COLO668 (cell line): ENCODE measurements around the gene SPEM3.
"Not testable (repeated sequence)": the region's sequence is repeated elsewhere in the genome, so short reads cannot be mapped to it uniquely, and the experiment has no call there.

Experiments used
- DNase-seq: peaks from one replicate; lab custom pipeline; 2025; ENCODE audit not compliant: unreplicated experiment; lab: John Stamatoyannopoulos, UW

SPEM3 gene

DNA sequence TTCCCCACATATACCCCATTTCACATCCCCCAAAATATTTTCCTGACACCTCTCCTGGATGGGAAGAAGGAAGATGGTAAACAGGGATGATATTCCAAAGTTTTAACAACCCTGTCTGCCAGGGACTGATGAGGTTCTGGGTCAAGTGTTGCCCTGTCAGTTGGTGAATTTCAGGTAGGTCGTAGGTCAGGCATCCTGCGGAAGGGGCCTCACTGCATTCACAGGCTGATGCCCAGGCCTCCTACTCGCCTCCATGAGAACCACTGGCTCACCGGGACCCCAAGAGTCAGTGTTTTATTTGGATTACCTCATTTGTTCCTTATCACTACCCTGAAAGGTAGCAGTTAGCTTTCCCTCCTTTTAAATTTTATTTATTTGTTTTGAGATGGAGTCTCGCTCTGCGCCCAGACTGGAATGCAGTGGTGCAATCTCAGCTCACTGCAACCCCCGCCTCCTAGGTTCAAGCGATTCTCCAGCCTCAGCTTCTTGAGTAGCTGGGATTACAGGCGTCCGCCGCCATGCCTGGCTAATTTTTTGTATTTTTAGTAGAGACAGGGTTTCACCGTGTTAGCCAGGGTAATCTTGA, 40.2 kb downstream of the SPEM3 start:
- no peak for DNase-seq

- not testable (repeated sequence) for DNase-seq
Observed at GRCh38 chr17:7469843-7470242, 41.2 kb downstream of the SPEM3 start.

- DNase-seq: not testable (repeated sequence)
Observed at GRCh38 chr17:7470457-7470973, 41.9 kb downstream of the SPEM3 start.

GRCh38 chr17:7471729-7472128, 43.1 kb downstream of the SPEM3 start:
- no peak for DNase-seq

DNA sequence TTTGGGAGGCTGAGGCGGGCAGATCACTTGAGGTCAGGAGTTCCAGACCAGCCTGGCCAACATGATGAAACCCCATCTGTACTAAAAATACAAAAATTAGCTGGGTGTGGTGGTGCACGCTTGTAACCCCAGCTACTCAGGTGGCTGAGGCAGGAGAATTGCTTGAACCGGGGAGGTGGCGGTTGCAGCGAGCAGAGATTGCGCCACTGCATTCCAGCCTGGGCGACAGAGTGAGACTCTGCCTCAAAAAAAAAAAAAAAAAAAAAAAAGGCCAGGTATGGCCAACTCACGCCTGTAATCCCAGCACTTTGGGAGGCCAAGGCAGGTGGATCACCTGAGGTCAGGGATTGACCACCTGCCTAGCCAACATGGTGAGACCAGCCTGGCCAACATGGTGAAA, 46.1 kb downstream of the SPEM3 start:
- not testable (repeated sequence) for DNase-seq

- DNase-seq: no peak
Observed at GRCh38 chr17:7475764-7476422, 47.2 kb downstream of the SPEM3 start.

DNA sequence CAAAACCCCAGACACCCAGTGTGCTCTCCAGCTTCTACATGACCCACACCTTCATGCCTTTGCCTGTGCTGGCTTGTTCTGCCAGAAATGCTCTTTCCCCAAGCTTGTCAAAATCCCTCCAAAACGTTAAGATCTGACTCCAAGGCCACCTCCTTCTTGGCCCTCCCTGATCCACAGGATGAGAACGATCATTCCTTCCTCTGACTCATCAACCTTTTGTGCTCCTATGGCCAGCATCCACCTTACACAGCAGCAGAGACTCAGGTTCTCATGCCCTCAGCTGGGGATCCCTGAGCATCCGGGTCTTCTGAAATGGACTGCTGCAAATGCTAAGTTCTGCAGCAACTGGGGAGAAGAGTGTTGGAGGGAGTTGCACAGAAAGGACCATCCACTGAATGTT, 47.8 kb downstream of the SPEM3 start:
- DNase-seq: no peak

DNA sequence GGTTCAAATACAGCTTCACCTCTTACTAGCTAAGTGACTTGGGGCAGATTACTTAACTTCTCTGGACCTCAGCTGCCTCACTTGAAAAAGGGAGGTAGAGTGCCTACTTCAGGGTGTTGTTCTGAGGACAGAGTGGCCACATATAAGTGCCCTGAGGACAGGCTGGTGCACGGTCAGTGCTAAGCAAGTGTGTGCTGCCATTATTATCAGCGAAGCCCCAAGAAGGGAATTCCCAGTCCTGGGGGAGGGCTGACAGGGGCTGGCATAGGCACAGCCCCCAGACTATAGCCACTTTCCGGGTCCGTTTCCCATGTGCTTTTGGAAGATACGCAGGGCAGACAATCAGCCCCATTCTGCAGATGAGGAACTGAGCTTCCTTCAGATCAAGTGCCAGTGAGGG, 48.3 kb downstream of the SPEM3 start:
- no peak for DNase-seq

GRCh38 chr17:7477392-7478275, 49.0 kb downstream of the SPEM3 start:
- DNase-seq: no peak

DNA sequence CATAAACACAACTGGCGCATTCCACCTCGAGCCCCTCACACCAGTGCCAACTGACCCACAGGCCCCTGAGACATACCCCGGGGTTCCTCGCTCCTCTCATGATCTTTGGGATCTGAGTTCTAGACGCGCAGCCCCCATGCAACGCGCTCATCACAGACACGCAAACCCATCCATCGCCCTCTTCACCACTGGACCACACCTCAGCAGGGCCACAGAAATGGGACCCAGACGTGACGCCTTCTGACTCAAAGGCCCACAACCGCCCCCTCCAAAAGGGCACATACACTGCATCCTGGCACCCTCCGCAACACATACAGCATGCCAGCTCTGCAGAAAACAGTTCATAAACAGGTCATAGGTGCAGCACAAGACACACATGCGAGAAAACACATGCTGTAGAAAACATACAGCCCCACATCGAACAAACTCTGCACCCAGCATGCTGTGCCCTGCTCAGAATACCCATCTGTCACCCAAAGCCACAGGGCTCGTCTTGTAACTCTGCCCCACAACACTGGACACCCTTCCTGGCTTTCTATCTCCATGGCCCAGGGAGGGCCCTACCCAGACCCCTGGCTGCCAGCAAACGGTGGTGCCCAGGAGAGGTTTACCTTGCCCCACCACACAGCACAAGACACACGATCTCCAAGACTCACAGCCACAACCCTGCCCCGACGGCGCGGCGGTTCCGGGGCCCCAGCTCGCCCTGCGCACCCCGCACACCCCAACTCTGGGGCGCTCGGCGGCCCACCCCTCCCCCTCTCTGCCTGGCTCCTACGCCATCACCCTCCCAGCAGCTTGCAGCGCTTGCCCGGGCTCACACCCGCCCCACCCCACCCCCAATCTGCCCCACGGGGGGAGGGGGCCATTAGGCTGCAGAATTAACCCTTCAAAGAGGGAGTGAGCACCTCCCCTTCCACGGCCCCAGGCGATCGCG, 49.9 kb downstream of the SPEM3 start:
- peak; percentile 7 for DNase-seq

DNA sequence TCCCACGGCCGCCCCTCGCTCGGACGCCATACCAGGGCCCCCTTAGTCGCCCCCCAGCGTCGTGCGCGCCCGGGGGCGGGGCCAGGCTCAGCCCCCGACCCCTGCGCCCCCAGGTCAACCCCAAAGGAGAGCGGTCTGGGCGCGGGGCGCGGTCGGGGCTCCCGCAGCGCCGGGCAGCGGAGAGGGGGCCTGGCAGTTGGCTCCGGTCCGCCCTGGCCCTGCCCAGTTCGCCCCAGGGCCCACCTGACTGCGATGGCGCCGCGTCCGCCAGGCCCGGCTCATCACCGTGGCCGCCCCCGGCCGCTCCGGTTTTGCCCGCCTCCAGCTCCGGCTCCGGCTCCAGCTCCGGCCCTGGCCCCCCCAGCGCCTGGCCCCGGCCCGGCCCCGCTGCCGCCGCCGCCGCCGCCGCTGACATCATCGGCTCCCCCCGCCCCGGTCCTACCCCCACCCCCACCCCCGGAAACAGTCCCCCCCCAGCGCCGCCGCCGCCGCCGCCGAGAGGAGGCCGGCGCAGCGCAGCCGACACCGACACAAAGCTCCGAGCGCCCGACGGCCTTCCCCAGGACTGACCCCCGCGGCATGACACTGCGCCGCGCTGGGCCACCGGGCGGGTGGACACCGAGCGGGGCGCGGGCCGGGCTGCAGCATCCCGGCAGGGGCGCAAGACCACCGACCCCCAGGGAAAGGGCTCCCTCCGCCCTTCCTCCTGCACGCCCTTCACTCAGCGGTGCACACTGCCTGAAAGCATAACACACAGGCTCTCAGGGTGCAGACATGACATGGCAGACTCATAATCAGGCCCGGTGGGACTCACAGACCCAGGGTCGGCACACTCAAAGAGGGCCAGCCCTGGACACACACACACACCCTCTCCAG, 50.8 kb downstream of the SPEM3 start, which contains the start of gene ZBTB4:
TSS of gene ZBTB4 (minus strand) at position 419 of the 876 bp plus-strand sequence. CDS start 12,830 bp downstream, outside the sequence.
- peak; percentile 57 for DNase-seq

DNA sequence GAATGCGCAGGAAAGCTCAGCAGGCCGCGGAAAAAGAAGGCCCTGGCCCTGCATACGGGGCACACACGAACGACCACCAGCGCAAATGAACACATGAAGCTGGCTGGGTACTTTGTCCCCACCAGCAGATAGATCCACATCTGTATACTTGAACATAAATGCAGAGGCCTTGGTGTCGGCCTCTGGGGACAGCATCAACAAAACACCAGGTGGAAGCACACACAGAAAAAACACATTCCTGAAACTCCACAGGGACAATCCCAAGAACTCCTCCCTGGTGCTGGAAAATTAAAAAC, 51.4 kb downstream of the SPEM3 start:
- DNase-seq: no peak

DNA sequence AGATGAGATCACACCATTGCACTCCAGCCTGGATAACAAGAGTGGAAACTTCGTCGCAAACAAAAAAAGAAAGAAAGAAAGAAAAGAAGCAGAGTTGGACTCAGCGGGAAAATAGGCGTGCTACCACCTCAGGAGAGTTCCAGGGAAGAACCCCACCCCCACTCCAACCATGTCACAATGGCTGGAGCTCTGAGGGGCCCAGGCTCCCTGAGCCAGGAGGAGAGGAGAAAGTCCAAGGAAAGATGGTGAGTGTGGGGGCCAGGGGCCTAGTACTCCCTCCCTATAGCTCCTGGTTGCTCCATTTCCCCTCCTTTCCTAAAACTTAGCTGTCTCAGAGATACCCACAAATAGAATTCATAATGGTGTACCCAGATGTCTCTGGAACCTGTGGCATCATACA, 52.6 kb downstream of the SPEM3 start, which contains the start of gene SLC35G6:
TSS of gene SLC35G6 (plus strand) at position 172 of the 400 bp plus-strand sequence. CDS start at position 243, 71 bp downstream.
- DNase-seq: not testable (repeated sequence)

DNA sequence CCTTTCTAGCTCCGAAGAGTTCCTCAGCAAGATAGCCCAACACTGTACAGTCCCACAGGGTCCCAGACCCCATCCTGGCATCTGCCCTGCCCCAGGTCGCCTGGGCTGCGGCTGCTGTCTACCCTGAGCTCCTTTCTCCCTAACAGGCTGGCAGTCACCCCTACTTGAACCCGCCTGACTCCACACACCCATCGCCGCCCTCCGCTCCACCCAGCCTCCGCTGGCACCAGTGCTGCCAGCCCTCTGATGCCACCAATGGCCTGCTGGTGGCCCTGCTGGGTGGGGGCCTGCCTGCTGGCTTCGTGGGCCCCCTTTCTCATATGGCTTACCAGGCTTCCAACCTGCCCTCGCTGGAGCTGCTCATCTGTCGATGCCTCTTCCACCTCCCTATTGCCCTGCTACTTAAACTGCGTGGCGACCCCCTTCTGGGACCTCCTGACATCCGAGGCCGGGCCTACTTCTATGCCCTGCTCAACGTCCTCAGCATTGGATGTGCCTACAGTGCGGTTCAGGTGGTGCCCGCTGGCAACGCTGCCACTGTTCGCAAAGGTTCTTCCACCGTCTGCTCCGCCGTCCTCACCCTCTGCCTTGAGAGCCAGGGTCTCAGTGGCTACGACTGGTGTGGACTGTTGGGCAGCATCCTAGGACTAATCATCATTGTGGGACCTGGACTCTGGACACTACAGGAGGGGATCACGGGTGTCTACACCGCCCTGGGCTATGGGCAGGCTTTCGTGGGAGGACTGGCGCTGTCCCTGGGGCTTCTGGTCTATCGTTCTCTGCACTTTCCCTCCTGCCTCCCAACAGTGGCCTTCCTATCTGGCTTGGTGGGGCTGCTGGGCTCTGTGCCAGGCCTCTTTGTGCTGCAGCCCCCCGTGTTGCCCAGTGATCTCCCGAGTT, 53.4 kb downstream of the SPEM3 start:
- DNase-seq: not testable (repeated sequence)
